Smooth muscle cell of the brain vasculature (primary cell): Measurements from ENCODE around the gene CPNE8.

Experiments
- DNase-seq: peaks from one replicate; pipeline ENCODE4 v3.0.0-alpha.2; 2012; ENCODE audit warnings: low read depth, low spot score

The CPNE8 gene

DNA sequence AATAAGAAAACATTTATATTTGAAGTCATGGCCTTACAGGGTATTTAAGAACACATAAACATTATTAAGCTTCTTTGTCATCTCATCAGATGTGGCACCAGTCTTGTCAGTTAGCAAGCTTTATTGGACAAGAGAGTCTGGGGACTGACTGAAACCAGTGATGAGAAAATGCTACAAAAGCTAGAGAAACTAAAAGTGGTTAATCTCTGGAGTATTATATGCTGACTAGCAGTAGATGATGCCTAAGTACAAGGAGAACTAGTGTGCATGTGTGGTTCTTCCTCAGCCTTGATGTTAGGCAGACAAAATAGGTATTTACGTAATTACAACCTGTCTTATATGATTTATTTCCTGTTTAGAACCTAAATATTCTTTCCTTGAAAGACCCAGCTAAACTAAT lies 176.5 kb downstream of the CPNE8 start:
- no peak for DNase-seq

DNA sequence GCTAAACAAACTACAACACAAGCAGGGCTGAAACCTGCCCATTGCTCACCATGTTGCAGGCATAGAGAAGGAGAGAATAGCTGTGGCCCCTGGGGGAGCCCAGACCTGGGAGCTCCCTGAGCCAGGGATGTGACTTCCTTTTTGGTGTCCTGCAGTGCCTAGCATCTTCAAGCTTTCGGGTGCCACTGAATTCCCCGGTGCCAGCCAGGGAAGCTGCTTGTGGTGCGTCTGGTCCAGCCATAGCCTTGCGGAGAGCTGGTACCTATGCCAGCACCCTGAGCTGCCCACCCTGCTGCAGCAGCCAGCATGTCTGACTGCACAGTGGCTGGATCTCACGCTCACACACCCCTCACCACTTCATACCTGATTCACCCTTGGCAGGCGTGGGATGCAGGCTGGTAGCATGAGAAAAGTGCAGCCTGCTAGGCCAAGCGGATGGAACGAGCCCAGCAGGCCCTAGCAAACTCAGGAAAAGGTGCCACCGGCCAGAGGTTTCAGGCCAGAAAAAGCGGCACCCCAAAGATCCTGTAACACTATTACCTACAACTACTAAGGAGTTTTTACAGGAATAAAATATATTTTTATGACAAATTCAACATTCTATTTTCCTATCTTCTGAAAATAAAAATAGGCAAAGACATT lies 183.7 kb downstream of the CPNE8 start:
- no peak for DNase-seq

DNA sequence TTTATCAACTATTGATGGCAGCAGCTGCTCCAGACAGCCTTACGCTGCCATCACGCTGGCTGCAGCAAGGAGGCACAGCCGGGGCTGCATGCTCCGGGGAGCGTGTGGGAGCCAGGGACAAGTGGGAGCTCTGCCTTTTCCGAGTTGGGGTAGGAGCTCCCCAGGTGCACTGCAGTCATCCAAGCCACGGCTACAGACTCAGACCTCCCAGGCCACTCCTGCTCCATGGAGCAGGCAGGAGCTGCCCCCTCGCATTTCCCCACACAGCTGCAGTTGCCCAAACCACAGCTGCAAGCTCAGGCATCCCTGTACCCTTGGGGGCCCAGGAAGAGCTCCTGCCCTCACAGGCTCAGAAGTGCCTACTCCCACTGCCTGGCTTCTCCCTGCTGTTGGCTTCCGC lies 184.7 kb downstream of the CPNE8 start:
- no peak for DNase-seq

DNA sequence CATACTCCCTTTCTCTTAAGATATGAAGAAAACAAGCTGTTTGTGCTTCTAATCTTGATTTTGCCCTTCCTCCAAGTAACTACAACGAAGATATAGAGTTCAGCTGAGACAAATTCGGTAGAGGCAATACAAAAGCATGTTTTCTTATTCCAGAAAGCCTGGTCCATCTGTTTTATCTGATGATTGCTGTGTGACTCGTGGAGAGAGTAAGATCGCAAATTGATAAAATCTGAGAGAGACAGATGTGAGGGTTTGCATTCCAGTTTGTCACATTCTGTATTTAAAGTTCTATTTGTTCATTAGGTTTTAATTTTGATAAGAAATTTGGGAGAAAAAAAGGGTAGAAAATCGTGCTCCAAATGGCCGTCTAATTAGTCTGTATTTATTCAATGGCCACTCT lies 192.1 kb downstream of the CPNE8 start:
- no peak for DNase-seq

DNA sequence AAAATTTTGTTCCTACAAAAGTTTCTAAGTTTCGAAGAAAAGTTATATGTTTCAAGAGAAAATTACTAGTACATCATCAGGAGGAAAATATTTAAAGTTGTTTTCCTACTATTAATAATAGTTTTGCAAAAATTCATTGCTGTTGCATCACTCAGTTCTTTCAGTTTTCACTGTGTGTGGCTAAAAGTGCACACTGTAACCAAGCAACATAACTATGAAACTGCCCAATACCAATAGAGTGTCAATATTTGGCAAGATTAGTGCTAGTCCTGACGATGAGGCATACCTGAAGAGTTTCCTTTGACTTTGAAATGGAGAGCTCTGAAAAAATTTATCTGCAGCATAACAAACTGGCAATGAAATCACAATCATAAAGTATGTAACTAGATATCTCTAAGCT lies 194.3 kb downstream of the CPNE8 start:
- DNase-seq, result no peak

DNA sequence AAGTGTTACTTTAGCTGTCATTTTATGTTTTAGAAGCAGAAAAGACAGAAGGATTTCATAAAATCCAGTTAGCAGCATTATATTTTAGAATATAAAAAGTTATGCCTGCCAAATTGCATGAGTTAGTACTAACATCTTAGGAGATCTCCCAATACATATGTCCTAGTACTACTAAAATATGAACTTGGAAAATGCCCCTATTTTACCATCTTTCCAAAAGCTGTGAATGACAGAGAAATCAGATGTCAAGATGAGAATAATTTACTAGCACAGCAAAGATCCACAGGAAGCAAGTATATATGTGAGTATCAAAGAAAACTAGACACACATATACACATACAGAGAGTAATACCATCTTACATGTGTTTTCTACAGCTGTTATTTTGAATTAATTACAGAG lies 196.9 kb downstream of the CPNE8 start:
- no peak for DNase-seq

DNA sequence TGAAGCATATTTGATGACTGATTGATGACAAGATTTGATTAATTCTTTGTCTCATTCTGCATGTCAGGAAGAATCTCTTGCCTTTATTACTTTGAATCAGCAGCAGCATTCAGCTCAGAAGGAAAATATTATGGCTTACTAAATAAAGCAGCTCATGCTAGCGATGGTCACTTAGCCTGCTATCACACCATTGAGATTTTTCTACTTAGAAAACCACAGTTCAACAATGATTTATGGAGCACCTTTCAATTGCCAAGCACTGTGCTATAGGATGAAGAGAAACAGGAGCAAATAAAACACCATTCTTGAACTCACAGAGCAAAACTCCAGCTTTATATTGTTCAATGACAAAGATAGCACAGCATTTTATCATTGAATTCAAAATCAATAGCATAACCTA lies 197.7 kb downstream of the CPNE8 start:
- no peak for DNase-seq

DNA sequence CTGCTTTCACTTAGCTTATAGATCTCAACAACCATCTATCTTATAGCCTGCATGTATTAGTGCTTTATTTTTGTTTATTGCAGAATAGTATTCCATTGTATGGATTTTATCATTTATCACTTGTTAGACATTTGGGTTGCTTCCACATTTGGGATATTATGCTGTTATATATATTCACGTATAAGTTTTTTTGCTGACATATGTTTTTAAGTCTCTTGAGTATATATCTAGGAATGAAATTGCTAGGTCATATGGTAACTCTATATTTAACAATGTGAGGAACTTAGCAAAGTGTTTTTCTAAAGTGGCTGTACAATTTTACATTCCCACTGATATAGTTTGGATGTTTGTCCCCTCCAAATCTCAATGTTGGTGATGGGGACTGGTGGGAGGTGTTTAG lies 208.1 kb downstream of the CPNE8 start:
- no peak for DNase-seq

DNA sequence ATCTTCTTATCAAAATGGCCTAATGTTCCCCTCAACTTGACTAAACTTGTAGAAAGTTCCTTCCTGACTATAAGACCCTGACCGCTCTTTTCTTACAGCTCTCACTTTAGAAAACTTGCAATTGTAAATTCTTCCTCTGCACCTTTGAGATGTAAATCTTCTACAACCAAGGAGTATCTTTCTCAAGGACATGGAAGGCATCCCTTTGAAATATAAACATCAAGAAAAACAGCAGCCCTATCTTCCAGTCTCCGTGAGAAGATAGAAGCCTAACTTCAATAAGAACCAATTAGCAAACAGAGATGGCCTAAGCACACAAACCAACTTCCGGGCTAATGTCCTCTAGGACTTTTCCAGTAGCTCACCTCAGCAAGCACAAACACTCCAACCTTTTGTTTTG lies 210.3 kb downstream of the CPNE8 start:
- DNase-seq, result no peak

DNA sequence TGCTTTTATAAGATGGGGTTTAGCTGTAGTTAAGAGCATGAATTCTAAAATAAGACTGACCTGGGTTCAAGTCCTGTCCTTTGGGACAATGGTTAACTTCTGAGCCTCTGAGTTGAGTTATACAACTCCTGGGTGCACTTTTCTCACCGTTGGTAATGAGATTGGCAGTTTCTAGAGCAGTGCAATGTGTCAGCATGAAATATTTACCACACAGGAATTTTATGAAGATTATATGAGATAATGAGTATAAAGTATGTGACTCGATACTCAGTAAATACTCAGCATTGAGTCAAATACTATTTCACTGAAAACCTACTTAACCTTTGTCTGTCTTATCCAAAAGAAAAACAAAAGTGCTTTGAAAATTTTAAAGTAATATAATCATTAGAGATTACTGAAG lies 214.2 kb downstream of the CPNE8 start:
- no peak for DNase-seq

DNA sequence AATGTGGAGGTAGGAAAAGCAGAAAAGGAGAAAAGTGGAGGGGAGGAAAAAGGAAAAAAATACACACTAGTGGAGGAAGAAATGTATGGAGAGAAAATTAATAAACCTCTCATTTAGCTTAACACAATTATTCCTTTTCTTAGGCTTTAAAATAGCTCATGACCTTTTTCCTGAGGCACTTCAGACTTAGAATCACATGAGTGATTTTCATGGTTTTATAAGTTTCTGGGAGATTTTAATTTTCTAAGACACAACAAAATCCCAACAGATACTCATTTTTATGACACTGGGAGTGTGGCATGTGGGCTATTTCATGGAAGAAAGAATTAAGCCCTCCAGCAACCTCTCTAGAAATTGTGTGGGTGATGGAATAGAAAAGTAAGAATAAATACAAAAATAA lies 214.7 kb downstream of the CPNE8 start:
- DNase-seq, result no peak

DNA sequence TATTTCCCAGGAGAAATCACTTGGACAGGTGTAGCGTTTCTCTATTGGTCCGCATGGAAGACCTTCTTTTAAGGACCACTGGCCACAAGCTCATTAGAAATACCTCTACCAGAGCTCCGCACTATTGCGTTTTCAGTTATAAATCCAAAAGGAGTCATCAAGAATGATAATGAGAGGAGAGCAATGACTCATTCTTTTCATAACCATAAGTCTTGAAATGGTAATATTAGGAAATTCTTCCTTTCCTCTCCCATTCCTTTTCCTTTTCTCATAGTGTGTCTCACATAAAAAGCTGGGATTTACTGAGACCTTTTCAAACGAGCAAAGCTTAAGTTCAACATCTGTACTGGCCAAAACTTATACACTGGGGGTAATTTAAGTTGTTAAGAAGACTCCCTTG lies 215.7 kb downstream of the CPNE8 start:
- DNase-seq, result no peak

DNA sequence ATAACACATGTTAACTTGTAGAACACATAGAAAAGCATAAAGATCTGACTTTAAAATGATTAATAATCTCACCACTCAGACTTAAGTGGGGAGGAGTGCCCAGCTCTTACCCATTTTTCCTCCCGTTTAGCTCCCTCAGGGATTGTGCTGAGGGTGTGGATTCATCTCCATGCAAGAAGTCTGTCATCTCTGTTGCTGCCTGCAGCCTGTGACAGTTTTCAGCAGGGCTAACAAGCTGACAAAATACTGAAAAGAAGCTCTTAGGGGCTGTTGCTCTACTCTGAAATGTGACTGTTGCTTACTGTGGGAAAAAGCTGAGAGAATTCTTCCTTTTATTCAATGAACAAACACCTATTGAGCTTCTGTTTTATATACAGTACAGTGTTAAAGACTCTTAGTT lies 216.2 kb downstream of the CPNE8 start:
- DNase-seq, result no peak

DNA sequence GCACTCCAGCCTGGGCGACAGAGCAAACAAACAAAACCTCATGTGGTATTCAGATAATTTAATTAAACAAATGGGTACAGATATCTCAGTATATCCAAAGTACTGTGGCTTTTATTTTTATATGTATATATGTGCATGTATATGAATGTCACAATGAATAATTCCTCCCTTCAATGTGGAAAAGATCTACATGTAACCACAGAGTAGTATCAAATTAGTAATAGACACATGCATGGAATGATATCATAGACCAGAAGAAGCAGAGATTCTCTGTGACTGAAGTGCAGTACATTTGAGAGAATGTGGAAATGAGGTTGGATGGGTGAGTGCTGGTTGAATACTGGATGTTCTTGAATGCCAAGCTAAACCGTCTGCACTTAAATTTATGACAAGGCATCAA lies 222.9 kb downstream of the CPNE8 start:
- no peak for DNase-seq

DNA sequence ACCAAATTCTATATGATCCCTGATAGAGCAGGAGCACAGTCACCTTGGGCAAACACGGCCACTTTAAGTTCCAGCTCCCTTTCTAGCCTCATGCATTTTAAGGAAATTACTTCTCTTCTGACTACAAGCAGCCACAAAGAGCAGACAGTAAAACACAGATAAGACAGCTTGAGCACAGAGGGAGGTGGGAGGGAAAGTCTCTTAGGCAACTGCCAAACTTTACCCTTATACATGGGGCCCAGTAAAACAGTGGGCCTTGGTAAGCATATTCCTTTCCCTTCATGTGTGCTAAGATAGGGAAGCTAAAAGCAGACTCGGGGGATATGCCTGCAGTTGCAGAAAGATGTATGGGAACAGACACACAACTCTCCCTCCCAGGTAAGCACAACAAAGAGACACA lies 235.9 kb downstream of the CPNE8 start:
- no peak for DNase-seq

DNA sequence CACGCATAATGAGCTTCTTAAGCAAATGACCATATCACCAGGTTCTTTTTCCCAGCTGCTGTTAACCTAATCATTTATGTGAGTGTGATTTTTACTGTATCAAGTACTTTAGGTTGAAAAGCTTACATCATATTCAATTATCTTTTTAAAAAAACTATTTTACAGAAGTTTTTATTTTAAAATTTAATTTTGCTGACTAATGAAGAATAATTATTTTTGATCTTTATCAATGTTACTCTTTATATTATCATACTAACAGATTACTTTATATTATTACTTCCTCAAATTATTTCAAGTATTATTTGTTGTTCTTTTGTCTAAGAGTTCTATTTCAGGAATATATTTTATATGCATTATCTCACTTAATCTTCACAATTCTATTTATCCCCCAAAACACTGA lies 236.3 kb downstream of the CPNE8 start:
- no peak for DNase-seq

DNA sequence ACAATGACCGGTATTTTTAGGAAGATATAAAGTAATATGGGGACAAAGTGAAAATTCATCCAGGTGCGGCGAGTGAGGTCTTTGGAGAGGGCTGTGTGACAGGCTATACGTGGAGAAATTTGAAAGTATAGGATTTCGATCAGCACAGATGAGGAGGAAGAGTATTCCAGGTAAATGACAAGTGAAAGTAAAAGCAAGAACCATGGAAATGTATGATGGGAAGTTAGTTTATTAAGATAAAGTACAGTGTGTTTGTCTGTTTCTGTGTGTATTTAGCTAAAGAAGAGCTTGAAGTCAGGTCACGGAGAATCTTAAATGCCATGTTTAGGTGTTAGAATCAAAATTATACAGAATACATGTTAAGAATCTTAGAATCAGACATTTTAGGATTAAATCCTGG lies 239.0 kb downstream of the CPNE8 start:
- no peak for DNase-seq

DNA sequence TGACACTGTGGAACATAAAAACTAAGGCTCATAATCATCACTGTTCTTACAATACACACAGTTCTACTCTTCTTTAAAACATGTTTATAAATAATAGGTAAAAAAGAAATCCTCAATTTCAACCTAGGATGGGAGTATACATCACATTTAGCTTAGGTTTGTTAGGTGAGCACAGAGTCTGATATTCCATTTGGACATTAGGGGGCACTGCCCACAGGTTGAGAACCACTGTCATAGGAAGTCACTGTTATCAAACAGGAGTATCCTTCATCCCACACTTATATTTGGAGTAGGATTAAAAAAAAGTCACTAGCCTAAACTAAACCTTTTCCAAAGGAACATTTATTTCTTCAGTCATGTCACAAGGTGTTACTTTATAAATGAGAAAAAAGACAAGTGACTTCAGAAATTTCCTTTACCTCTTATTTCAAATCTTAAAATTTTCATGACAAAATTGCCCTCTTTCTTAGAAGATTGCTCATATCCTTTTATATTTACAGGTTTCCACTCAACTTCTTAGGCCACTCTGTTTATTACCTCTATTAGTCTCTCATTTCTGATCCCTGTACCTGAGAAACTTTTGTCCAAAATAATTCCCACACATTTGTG lies 240.6 kb downstream of the CPNE8 start:
- no peak for DNase-seq

DNA sequence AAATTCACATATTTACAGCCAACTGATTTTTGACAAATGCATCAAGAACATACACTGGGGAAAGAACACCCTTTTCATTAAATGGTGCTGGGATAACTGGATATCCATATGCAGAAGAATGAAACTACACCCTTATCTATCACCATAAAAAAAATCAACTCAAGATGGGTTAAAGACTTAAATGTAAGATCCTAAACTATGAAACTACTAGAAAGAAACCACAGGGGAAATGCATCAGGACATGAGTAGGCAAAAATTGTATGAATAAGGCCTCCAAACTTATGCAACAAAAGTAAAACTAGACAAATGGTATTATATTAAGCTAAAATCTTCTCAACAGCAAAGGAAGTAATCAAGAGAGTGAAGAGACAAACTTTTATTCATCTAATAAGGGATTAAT lies 242.6 kb downstream of the CPNE8 start:
- no peak for DNase-seq

DNA sequence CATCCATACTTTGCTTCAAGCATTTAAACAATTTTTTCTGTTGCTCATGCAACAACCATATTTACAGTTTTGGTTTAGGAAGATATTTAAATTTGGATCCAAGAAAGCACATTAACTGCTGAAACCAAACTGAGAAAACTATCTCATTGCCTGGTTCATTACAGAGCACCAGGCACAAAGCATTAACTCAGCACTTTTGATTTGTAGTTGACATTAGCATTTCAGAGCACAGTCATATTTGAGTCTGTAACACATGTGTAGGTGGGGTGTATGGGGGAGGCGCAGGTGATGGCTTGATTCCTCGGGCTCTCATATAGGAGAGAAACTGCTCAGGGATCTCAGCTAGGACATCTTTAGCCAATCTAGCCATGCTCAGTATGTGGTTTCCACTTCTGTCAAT lies 251.7 kb downstream of the CPNE8 start:
- DNase-seq, result no peak

DNA sequence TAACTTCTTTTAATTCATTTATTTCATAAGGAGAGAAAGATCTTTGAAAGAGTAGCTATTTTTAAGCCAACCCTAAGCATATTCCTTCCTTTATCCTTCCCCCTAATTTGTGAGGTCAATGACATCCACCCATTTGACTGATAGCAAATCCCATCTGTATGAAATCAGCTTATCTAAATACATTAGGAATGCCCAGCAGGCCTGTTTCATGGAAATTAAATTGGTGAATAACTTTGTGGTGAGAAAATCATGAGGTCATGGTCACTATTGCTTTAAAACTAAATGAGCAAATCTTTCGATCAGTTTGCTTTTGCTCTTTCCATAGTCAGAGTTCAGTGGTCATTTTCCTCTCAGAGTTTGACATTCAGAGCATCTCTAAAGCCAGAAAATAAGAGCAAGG lies 256.6 kb downstream of the CPNE8 start:
- DNase-seq, result no peak

DNA sequence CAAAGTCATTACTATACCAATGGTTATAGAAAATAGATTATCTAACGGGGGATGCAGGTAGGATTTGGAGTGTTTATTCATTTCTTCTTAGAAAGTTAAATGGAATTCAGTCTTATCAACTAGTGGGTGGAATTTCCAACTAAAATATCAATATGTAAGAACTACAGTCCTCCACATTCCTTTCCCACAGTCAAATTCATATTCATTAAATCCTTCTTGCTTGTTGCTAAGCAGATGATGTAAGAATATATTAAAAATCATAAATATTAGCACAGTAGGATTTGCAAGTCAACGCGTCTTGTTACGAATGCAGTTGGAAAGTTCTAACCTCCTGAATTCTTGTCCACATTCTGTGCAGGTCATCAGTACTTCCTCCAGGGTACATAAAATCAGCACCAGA lies 259.2 kb downstream of the CPNE8 start:
- no peak for DNase-seq

DNA sequence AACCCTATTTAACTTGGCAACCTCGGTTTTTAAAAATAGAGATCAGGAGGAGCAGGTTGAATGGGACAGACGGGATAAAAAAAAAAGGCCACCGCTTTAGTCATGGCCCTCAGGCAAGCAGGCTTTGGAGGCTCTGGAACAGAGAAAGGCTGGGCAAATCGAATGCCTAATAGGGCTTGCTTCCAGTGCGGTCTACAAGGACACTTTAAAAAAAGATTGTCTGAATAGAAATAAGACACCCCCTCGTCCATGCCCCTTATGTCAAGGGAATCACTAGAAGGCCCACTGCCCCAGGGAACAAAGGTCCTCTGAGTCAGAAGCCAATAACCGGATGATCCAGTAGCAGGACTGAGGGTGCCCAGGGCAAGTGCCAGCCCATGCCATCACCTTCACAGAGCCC lies 265.8 kb downstream of the CPNE8 start:
- no peak for DNase-seq

DNA sequence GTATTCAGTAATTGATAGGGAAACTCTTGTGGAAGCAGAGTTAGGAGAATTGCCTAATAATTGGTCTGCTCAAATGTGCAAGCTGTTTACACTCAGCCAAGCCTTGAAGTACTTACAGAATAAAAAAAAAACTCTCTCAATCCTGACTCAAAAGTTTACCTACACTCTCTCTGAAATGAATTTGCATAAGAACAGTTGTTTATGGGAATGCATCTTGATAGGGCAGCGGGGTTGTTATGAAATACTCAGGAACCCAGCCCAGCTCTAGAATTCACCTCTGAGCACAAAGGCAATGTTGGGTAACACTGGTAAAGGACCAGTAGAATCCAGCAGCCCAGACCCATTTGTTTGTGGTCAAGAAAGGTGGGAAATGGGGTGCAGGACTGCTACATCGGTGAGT lies 267.0 kb downstream of the CPNE8 start:
- no peak for DNase-seq
